GM20431 (cell line): ENCODE results near the gene CIB1.
"Not testable (repeated sequence)": the region's sequence is repeated elsewhere in the genome, so short reads cannot be mapped to it uniquely, and the experiment has no call there.

Experiments used
- in situ Hi-C: fragments of 300-500 bp; cut with MseI, MboI; formaldehyde crosslinking; loops from one replicate; pipeline ENCODE4 v1.15.0; 2020; ENCODE audit warnings: low sequenced_read_pairs; ENCODE audit not compliant: unreplicated experiment

CIB1 gene

GRCh38 chr15:90201944-90202375, 31.8 kb downstream of the CIB1 start:
- in situ Hi-C loops = no loop called here

- in situ Hi-C loops = no loop called here
These were observed 32.4 kb downstream of the CIB1 start, which contains the start of gene SEMA4B for GRCh38 chr15:90201130-90201943. Gene SEMA4B (plus strand): TSS chr15:90201330. CDS start chr15:90201579, 249 bp downstream.

DNA sequence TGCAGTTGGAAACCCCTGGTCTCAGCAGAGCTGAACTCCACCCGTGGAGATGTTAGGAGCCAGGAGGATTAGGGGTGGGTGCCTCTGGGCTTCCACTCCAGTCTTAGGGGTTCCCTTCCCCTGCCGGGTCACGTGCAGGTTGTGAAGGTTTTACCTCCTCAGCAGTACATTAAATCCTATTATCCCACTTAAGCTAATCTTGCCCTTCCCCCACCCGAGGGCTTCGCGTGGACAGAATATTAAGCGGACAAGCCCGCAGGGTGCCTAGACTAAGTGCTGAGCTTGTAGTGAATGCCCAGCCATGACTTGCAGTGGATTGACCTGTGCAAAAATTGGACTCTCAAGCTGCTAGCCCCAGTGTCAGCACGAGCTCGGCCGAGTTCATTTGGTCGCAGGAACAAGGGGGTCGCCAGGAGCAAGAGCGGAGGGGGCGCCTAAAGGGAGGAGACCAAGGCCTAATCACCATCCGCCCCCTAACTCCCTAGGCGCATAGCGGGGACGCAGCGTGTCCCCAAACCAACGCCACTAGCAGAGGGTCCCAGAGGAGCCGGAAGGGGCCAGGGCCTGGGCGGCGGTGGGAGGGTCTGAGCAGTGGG, 33.1 kb downstream of the CIB1 start:
- in situ Hi-C loops = no loop called here

DNA sequence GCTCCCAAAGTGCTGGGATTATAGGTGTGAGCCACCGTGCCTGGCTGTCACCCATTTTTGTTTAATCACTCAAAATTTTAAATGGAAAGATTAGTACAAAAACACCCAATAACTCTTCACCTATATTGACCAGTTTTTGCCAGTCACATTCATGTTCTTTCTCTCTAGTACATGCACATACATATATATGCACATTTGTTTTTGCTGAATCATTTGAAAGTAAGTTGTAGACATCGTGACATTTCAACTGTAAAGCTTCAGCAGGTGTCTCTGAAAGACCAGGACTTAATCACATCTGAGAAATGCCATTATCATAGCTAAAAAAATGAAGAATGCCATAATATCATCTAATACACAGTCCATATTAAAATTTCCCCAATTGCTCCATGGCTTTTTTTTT, 39.1 kb downstream of the CIB1 start:
- in situ Hi-C loops = no loop called here

DNA sequence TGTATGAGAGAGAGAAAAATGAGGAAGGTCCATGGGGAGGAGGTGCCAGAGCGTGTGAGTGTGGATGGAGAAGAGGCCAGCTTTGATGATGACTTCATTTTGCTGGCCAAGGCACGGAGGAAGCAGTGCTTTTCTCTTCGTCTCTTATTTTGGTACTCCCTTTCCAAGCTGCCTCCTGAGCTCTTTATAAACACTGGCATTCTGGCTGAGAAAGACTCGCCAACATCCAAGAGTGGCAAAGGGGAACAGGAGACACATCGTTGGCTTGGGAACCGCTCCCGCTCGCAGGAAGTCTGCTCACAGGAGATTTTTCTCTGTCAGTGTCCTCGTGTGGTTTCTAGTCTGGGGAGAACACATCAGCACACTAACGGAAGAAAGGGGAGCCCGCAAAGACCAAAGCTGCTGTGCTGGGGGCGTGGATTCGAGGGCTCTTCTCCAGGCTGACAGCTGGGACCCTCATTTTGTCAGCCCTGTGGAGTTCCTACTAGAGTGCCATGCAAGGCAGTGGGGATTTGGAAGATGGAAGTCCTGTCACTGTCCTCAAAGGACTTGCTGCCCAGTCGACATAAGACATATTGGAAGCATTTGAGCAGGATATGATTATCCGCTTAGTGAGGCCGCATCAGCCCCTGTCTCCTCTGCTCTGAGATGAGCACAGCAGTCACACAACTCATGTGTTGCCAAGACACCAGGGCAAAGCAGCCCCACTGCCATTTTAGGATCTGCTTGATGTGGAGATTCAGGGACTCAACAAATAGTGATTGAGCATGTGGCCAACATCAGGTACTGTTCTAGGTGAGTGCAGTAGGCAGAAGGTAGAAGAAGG, 40.6 kb downstream of the CIB1 start:
- in situ Hi-C loops = no loop called here

- in situ Hi-C loops = no loop called here
These were observed 41.8 kb downstream of the CIB1 start for GRCh38 chr15:90191794-90192509.

DNA sequence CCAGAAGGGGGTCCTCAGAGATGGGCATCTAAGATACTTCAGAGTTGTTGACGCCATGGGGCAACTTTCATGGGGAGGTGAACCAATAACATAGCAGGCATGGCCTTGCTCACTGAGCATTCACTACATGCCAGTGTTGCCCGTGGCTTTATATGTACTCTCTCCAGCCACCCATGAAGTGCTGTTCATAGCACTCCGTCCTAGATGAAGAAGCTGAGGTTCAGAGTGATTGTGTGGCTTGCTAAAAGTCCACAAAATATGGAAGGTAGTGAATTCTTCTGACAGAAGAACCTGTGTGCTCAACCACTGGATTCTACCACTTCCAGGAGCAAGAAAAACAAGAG, 42.4 kb downstream of the CIB1 start:
- in situ Hi-C loops = no loop called here

DNA sequence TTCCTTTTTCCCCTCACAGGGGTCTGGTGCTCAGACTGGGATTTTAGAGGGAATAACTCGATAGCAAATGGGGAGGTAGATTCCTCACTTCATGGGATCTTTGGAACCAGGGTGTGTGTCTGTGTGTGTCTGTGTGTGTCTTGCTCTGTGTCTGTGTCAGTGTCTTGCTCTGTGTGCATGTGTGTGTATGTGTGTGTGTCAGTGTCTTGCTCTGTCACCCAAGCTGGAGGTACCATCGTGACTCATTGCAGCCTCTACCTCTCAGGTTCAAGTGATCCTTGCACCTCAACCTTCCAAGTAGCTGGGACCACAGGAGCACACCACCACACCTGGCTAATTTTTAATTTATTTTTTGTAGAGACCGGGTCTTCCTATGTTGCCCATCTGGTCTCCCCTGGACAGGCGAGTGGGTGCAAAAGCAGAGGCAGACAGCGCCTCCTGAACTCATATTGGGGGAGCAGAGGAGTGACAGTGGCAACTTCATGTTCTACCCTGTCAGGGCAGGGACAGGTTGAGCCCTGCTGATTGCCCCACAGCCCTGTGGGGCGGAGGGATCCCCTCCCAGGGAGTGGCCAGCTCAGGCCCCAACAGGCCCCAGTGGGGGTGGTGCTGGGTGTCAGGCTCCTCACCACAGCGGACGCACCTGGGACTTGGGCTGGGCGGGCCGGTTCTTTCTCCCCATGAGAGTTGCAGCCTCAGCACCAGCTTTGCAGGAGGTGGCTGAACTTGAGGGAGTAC, 43.0 kb downstream of the CIB1 start:
- in situ Hi-C loops = no loop called here

GRCh38 chr15:90189781-90190467, 43.8 kb downstream of the CIB1 start:
- in situ Hi-C loops = no loop called here

DNA sequence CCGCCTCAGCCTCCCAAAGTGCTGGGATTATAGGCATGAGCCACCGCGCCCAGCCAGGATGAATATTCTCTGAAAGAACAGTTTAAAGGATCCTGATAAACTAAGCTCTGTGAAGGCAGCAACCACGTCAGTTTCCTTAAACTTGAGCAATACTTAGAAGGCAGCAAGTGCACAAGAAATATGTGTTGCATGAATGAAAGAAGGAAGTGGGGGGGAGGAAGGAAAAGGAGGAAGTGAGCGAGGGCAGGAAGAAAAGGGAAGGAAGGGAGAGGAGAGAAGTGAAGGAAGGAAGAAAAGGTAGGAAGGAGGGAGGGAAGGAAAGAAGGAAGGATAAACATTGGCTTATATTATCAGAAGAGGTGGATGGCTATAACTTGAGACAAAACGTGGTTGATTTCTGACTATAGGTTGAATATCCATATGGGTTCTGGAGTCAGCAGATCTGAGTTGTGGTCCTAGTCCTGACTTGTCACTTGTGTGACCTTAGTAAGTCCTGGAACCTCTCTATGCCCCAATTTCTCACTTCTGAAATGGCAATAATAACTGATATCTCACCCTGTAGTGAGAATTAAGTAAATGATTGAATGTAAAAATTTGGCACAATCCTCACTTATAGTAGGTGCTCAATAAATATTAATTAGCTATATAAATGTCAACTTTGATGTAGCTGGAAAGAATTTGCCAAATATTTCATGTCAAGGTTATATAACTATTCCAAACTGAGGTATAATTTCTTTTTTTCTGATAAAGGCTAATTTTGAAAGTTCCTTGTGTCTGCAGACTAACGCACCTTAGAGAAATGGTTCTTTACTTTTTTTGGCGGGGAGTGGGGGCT, 44.6 kb downstream of the CIB1 start:
- in situ Hi-C loops = no loop called here

DNA sequence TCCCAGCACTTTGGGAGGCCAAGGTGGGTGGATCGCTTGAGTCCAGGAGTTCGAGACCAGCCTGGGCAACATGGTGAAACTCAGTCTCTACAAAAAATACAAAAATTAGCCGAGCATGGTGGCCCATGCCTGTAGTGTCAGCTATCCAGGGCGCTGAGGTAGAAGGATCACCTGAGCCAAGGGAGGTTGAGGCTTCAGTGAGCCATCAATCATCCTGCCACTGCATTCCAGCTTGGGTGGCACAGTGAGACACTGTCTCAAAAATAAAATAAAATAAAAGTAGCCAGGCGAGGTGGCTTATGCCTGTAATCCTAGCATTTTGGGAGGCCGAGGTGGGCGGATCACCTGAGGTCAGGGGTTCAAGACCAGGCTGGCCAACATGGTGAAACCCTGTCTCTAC, 45.7 kb downstream of the CIB1 start:
- in situ Hi-C loops = not testable (repeated sequence)

DNA sequence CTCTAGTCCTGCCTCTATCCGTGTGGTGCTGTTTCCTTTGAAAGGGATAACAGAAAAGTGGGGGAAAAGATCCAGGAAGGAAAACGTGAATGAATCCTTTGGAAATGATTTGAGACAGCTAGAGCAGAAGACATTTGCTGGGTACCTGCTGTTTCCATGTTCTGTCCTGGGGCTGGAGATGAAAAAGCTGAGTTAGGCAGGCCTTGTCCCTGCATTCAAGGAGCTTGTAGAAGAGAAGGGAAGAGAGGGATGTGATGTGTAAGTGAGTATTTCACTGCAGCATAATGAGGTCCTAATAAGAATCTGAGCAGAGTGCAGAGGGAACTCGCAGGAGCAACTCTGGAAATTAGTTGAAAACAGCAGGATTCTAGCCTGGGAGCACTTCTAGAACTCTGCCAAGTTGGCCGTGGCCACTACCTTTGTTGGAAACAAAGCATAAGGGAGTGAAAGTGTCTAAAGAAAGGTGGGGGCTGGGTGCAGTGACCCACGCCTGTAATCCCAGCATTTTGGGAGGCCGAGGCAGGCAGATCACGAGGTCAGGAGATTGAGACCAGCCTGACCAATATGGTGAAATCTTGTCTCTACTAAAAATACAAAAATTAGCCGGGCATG, 46.4 kb downstream of the CIB1 start:
- in situ Hi-C loops = no loop called here

- in situ Hi-C loops = no loop called here
These were observed 48.7 kb downstream of the CIB1 start for GRCh38 chr15:90184786-90185704.

DNA sequence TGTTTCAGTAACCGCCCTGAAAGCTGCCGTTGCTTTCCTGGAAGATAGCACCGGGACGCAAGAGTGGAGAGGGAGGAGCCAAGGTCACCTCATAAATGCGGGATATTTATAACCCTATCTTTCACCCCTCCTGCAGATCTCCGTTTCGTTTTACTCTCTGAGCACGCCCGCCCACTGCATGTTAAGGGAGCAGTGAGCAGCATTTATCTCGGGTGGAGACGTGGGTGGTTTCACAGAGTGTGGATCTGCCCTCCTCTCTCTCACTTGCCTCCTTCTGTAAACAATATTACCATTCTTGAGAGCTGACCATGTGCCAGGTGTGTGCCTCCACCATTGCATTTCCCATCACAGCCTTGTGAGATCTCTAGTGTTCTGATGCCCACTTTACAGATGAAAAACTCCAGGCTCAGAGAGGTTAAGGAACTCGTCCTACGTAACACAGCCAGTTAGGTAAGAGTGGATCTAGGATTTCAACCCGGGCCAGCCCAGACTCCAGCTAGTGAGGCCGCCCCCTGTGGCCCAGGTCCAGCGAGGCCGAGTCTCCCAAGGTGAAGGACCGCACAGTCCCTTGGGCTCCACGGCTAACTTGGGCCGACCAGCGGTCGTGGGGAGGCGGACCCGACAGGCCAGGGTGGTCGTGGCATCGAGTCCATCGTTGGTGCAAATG, 49.5 kb downstream of the CIB1 start:
- in situ Hi-C loops = no loop called here

GRCh38 chr15:90181776-90182175, 52.0 kb downstream of the CIB1 start:
- in situ Hi-C loops = no loop called here
